Endothelial cell of umbilical vein (primary cell): ENCODE results near the gene SENP2. TPM values are rescaled to one million over a fixed set of nuclear protein-coding genes. Genes with fewer than 3 reads are reported as not detected.
A peak's percentile ranks its signal among the peaks of the same experiment; 100 is the strongest.

Source experiments
- BruUV-seq: library from RNA; stranded (reverse); fragments of 400-500 nt; replicated peaks from 2 replicates; lab custom pipeline; 2021; lab: Mats Ljungman, UMichigan
- CTCF ChIA-PET: fragments of 300-600, 350-600 bp; sonication (Branson Sonifier 250); formaldehyde crosslinking; loops from one replicate; lab custom pipeline; 2021; ENCODE audit warnings: antibody characterized with exemption, inconsistent platforms; lab: Charles Lee
- POLR2A ChIA-PET: fragments of 300-600, 350-600 bp; sonication (Branson Sonifier 250); formaldehyde crosslinking; loops from one replicate; lab custom pipeline; 2021; ENCODE audit warnings: antibody characterized with exemption, inconsistent platforms; lab: Charles Lee
- DNase-seq: peaks from one replicate; pipeline ENCODE4 v3.0.0-alpha.2; 2011; ENCODE audit warnings: low read depth, low spot score
- FAIRE-seq: peaks from 2 replicates; lab custom pipeline; 2011; peaks lifted over from hg19 to GRCh38; lab: Jason Lieb, UNC
- H2AFZ ChIP-seq: 2 replicates; pipeline ENCODE4 v1.6.0; 2012; ENCODE audit warnings: low read depth, low read length, control low read depth, inconsistent platforms
- H3K27ac ChIP-seq: 2 replicates; pipeline ENCODE4 v1.5.1; 2011; ENCODE audit warnings: low read depth, mild to moderate bottlenecking, control low read depth, low read length, moderate library complexity; ENCODE audit not compliant: insufficient read depth
- H3K27me3 ChIP-seq, 2 experiments: 2 replicates each; pipeline versions ENCODE4 v1.6.0 to v1.6.1; 2011; ENCODE audit warnings: low read length in 2 of 2, mixed read lengths in 1 of 2; ENCODE audit not compliant: control insufficient read depth in 2 of 2, insufficient read depth in 2 of 2
- H3K36me3 ChIP-seq, 2 experiments: 2 replicates in 1 of 2; 3 replicates in 1 of 2; pipeline ENCODE4 v1.5.1; 2011; ENCODE audit warnings: low read length in 2 of 2, mild to moderate bottlenecking in 1 of 2, moderate library complexity in 1 of 2; ENCODE audit not compliant: control insufficient read depth in 2 of 2, insufficient read depth in 2 of 2; ENCODE audit errors: extremely low read depth in 1 of 2
- H3K4me1 ChIP-seq: 3 replicates; pipeline ENCODE4 v1.5.1; 2011; ENCODE audit warnings: mild to moderate bottlenecking, low read length; ENCODE audit not compliant: control insufficient read depth, insufficient read depth; ENCODE audit errors: extremely low read depth
- H3K4me2 ChIP-seq: 2 replicates; pipeline ENCODE4 v1.6.1; 2011; ENCODE audit warnings: low read length, control low read depth, mixed read lengths; ENCODE audit not compliant: insufficient read depth
- H3K4me3 ChIP-seq, 3 experiments: fragments of 200-600 bp in 1 of 3; sonication (generic), shearing (Covaris generic) in 1 of 3; replicated peaks in 1 of 3; 2 replicates each; pipeline ENCODE4 v1.5.1; 2011 to 2016; ENCODE audit warnings: control low read depth in 3 of 3, low read length in 3 of 3, mild to moderate bottlenecking in 2 of 3, inconsistent platforms in 1 of 3, low read depth in 1 of 3, moderate library complexity in 1 of 3; ENCODE audit not compliant: insufficient read depth in 1 of 3
- H3K79me2 ChIP-seq: 2 replicates; pipeline ENCODE4 v1.6.0; 2012; ENCODE audit warnings: low read length, inconsistent platforms; ENCODE audit not compliant: control insufficient read depth, insufficient read depth
- H3K9ac ChIP-seq: replicated peaks from 2 replicates; pipeline ENCODE3; 2011; ENCODE audit warnings: low read length, control low read depth; ENCODE audit not compliant: insufficient read depth; ENCODE audit errors: extremely low read depth
- H3K9me1 ChIP-seq: replicated peaks from 3 replicates; pipeline ENCODE4 v1.6.0; 2011; ENCODE audit warnings: mild to moderate bottlenecking, low read length; ENCODE audit not compliant: control insufficient read depth, insufficient read depth; ENCODE audit errors: extremely low read depth
- H3K9me3 ChIP-seq: replicated peaks from 2 replicates; pipeline ENCODE4 v1.5.1; 2012; ENCODE audit warnings: low read length, inconsistent platforms; ENCODE audit not compliant: control insufficient read depth, insufficient read depth
- H4K20me1 ChIP-seq: replicated peaks from 2 replicates; pipeline ENCODE3; 2011; ENCODE audit warnings: mild to moderate bottlenecking, low read length; ENCODE audit not compliant: control insufficient read depth, insufficient read depth; ENCODE audit errors: extremely low read depth
- CTCF ChIP-seq, 2 donors: IDR thresholded peaks; 1 replicate in 1 of 2; 2 replicates in 1 of 2; pipeline ENCODE4 v1.5.1; 2011; ENCODE audit warnings: low read length in 2 of 2, mild to moderate bottlenecking in 2 of 2, moderate library complexity in 2 of 2, control low read depth in 1 of 2, inconsistent platforms in 1 of 2, low read depth in 1 of 2; ENCODE audit not compliant: insufficient read depth in 1 of 2; ENCODE audit errors: extremely low read depth in 1 of 2
- EZH2 ChIP-seq: IDR thresholded peaks from 2 replicates; pipeline ENCODE4 v1.6.1; 2012; ENCODE audit warnings: borderline replicate concordance, low read depth, mild to moderate bottlenecking, moderate library complexity, low read length, inconsistent platforms; ENCODE audit not compliant: severe bottlenecking
- FOS ChIP-seq: IDR thresholded peaks from 2 replicates; pipeline ENCODE4 v1.6.1; 2011; ENCODE audit warnings: mild to moderate bottlenecking, low read length, moderate library complexity, borderline replicate concordance; ENCODE audit not compliant: insufficient read depth
- GATA2 ChIP-seq: IDR thresholded peaks from 2 replicates; pipeline ENCODE4 v1.7.0; 2011; ENCODE audit warnings: low read depth, mild to moderate bottlenecking, moderate library complexity, mixed read lengths, low read length; ENCODE audit not compliant: insufficient read length, insufficient read depth
- JUN ChIP-seq: IDR thresholded peaks from 2 replicates; pipeline ENCODE4 v1.6.1; 2011; ENCODE audit warnings: borderline replicate concordance, low read depth; ENCODE audit not compliant: insufficient read length, insufficient read depth
- MAX ChIP-seq: IDR thresholded peaks from 2 replicates; pipeline ENCODE4 v1.6.1; 2011; ENCODE audit not compliant: insufficient read depth, insufficient read length
- MYC ChIP-seq: IDR thresholded peaks from one replicate; pipeline ENCODE4 v1.6.1; 2011; ENCODE audit warnings: mild to moderate bottlenecking, low read depth, low read length
- POLR2A ChIP-seq: IDR thresholded peaks from 2 replicates; pipeline ENCODE4 v1.6.1; 2012; ENCODE audit warnings: low read depth, mild to moderate bottlenecking, control low read depth, low read length
- POLR2AphosphoS5 ChIP-seq: IDR thresholded peaks from 2 replicates; pipeline ENCODE4 v1.6.1; 2012; ENCODE audit warnings: low read depth, mild to moderate bottlenecking, control low read depth, low read length, moderate library complexity; ENCODE audit not compliant: insufficient read depth
- dilution Hi-C: fragments of 300-500 bp; cut with MboI; formaldehyde crosslinking; loops from one replicate; pipeline ENCODE4 v1.15.0; 2019; ENCODE audit warnings: low sequenced_read_pairs; ENCODE audit not compliant: extremely low pct_ligation_motif_present
- intact Hi-C: fragments of 100-400 bp; cut with micrococcal nuclease; formaldehyde crosslinking; loops from one replicate; pipeline ENCODE4 v1.10.0; 2022
- polyA plus RNA-seq, 4 experiments: library from polyadenylated mRNA; depleted of rRNA in 3 of 4; stranded (reverse) in 3 of 4; unstranded in 1 of 4; fragments of >200 nt; gene quantifications; 2 replicates each; pipeline versions ENCODE4 v1.2.1 to v1.2.3, GENCODE V29; 2011 to 2012; ENCODE audit warnings: missing spikeins in 1 of 4
- total RNA-seq: library from RNA; stranded (reverse); gene quantifications from 2 replicates; pipeline ENCODE4 v1.2.3, GENCODE V29; 2021

SENP2 gene
- total and polyA plus RNA-seq, 2 donors (not counting 3 experiments of a cell fraction or from before 2014, with no cell fraction given): 3.8 to 40.4 TPM

- Histone ChIP-seq H3K27ac (no peak within 1 kb of the TSS), H3K36me3 (no peaks in the 10 kb centered on the region), H4K20me1 (no peaks in the 10 kb centered on the region), H3K4me2 (peak within 1 kb of the TSS; percentile 16), H3K4me3 (no peak within 1 kb of the TSS), H3K4me1 (peaks cover 4% of the 10 kb centered on the region), H3K79me2 (no peaks in the 10 kb centered on the region), H3K27me3 (no peaks in the 10 kb centered on the region), H3K9me3 (no peaks in the 10 kb centered on the region), H3K9ac (peak within 1 kb of the TSS; percentile 1), H3K9me1 (no peaks in the 10 kb centered on the region), H2AFZ (peak within 1 kb of the TSS; percentile 26)
- no peak for DNase-seq
- dilution Hi-C loops: no loop called here
- peak; percentile 15 for FAIRE-seq
- TF ChIP-seq POLR2AphosphoS5 (no peak), CTCF (IDR thresholded peaks at IDR 0.05; ENCODE audit: extremely low read depth in 1 of 2, insufficient read depth in 1 of 2, low read depth in 1 of 2, low read length in 2 of 2) (no peak), MYC (no peak), GATA2 (no peak), JUN (no peak), FOS (no peak), MAX (no peak), EZH2 (no peak), POLR2A (no peak)
- intact Hi-C loops: no loop called here
- POLR2A ChIA-PET: no interaction called here
- no TSS peak for BruUV-seq
- CTCF ChIA-PET: interaction anchor here (0.7 to 2.0 kb wide), 4 partner anchors 23 to 92 kb away, joined by 4 to 7 read pairs (median 4); partner anchors contain the start of gene TMEM41A
These were observed 33.7 kb upstream of the SENP2 start, which contains the start of gene LIPH for GRCh38 chr3:185552358-185552877. LIPH (minus strand) TSS chr3:185552588; CDS start chr3:185552471, 117 bp downstream.
